Measurements from ENCODE around the gene PFDN6. TPM values are rescaled to one million over a fixed set of nuclear protein-coding genes. Genes with fewer than 3 reads are reported as not detected.

PFDN6 gene
- total and polyA plus RNA-seq, 9 of the 15 experiments (the other 6 are each of a cell fraction or from before 2014, with no cell fraction given) = 6.8 to 475 (median 216) TPM

- TF ChIP-seq ID3 (CRISPR knock-in tag; IDR thresholded peaks at IDR 0.05) = no peak
- TF ChIP-seq ID3 (tag; IDR thresholded peaks at IDR 0.05) = 0 out of 2 replicates have a peak, but pooled peaks have one; percentile 24
- 0 out of 2 replicates have a peak, but pooled peaks have one; percentile 7 for TF ChIP-seq GABPA (tag; conservative IDR thresholded peaks at IDR 0.05; ENCODE audit: low read depth)
- no peak for TF ChIP-seq NUFIP1 (IDR thresholded peaks at IDR 0.05; ENCODE audit: partially characterized antibody)
- TF ChIP-seq NELFE (IDR thresholded peaks at IDR 0.05; ENCODE audit: insufficient read depth, insufficient read length) = no peak
- no peak for TF ChIP-seq TCF3 (CRISPR knock-in tag; IDR thresholded peaks at IDR 0.05)
- TF ChIP-seq ZBTB40 (IDR thresholded peaks at IDR 0.05) = peak; percentile 12; the same call in 1 of the 2 replicates
- TF ChIP-seq ZBTB40 (CRISPR knock-in tag; IDR thresholded peaks at IDR 0.05) = no peak
- no peak for TF ChIP-seq BDP1 (IDR thresholded peaks at IDR 0.05; ENCODE audit: insufficient read depth, insufficient read length)
- TF ChIP-seq YY1 (IDR thresholded peaks at IDR 0.05; ENCODE audit: borderline replicate concordance in 1 of 3, control insufficient read depth in 1 of 3, extremely low read depth in 1 of 3, insufficient read depth in 3 of 3, insufficient read length in 1 of 3, insufficient replicate concordance in 2 of 3, low read depth in 1 of 3, low read length in 2 of 3) = peak in 1 of 3 experiments; percentile 7
- TF ChIP-seq ZMIZ1 (IDR thresholded peaks at IDR 0.05; ENCODE audit: low read depth in 2 of 2, low read length in 2 of 2) = 0 out of 4 replicates have a peak, but pooled peaks of 1 of the 2 experiments have one; percentile 32
- peak in 1 of 2 experiments; percentile 33; a peak in 2 of 4 replicates for TF ChIP-seq NRF1 (conservative IDR thresholded peaks at IDR 0.05 in 1 of 2, IDR thresholded peaks at IDR 0.05 in 1 of 2)
- TF ChIP-seq CBX1 (IDR thresholded peaks at IDR 0.05; ENCODE audit: low read depth) = peak; percentile 24; the same call in 1 of the 2 replicates
- TF ChIP-seq CHD1 (IDR thresholded peaks at IDR 0.05; ENCODE audit: low read length) = peak; percentile 46
Measured at GRCh38 chr6:33313105-33313708, 23.8 kb downstream of the PFDN6 start (continued).

Measured in K562 (cell line).